H1 (cell line): ENCODE data around the gene EXOG.

Experiments
- CHD2 ChIP-seq: IDR thresholded peaks from 2 replicates; pipeline ENCODE4 v1.6.1; 2012; ENCODE audit warnings: low read length, improper control_type of control experiment
- EZH2 ChIP-seq: fragments of 200-600 bp; sonication (generic); IDR thresholded peaks from 2 replicates; pipeline ENCODE4 v1.7.1; 2012; ENCODE audit warnings: low read depth, mild to moderate bottlenecking, moderate library complexity, low read length, inconsistent platforms; ENCODE audit not compliant: severe bottlenecking
- POLR2A ChIP-seq, 2 experiments: IDR thresholded peaks; 1 replicate in 1 of 2; 2 replicates in 1 of 2; pipeline ENCODE4 v1.6.1; 2011; ENCODE audit warnings: low read depth in 2 of 2, low read length in 2 of 2, mild to moderate bottlenecking in 2 of 2; ENCODE audit errors: control extremely low read depth in 1 of 2
- TCF12 ChIP-seq: IDR thresholded peaks from 2 replicates; pipeline ENCODE4 v1.6.1; 2011; ENCODE audit warnings: low read depth, mild to moderate bottlenecking, low read length
- TF ChIP-seq, protein P1 (sequence below): IDR thresholded peaks from 2 replicates; pipeline ENCODE4 v1.6.1; 2012; ENCODE audit warnings: inconsistent platforms
- TF ChIP-seq, protein P2 (sequence below), 3 experiments: IDR thresholded peaks; 1 replicate in 2 of 3; 2 replicates in 1 of 3; pipeline versions ENCODE4 v1.5.1 to v1.6.1; 2011; ENCODE audit warnings: low read length in 3 of 3, mild to moderate bottlenecking in 3 of 3, inconsistent platforms in 2 of 3, low read depth in 1 of 3, moderate library complexity in 1 of 3; ENCODE audit not compliant: insufficient read depth in 1 of 3; ENCODE audit errors: control extremely low read depth in 1 of 3

GRCh38 chr3:38555149-38555840, 59.2 kb downstream of the EXOG start:
- TF ChIP-seq CHD2 = no peak
- no peak for TF ChIP-seq POLR2A (IDR thresholded peaks at IDR 0.05; ENCODE audit: control extremely low read depth in 1 of 2, low read depth in 2 of 2, low read length in 2 of 2)
- no peak for TF ChIP-seq EZH2
- TF ChIP-seq, protein P1, sequence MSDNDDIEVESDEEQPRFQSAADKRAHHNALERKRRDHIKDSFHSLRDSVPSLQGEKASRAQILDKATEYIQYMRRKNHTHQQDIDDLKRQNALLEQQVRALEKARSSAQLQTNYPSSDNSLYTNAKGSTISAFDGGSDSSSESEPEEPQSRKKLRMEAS = no peak
- TF ChIP-seq, protein P2, sequence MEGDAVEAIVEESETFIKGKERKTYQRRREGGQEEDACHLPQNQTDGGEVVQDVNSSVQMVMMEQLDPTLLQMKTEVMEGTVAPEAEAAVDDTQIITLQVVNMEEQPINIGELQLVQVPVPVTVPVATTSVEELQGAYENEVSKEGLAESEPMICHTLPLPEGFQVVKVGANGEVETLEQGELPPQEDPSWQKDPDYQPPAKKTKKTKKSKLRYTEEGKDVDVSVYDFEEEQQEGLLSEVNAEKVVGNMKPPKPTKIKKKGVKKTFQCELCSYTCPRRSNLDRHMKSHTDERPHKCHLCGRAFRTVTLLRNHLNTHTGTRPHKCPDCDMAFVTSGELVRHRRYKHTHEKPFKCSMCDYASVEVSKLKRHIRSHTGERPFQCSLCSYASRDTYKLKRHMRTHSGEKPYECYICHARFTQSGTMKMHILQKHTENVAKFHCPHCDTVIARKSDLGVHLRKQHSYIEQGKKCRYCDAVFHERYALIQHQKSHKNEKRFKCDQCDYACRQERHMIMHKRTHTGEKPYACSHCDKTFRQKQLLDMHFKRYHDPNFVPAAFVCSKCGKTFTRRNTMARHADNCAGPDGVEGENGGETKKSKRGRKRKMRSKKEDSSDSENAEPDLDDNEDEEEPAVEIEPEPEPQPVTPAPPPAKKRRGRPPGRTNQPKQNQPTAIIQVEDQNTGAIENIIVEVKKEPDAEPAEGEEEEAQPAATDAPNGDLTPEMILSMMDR (IDR thresholded peaks at IDR 0.05; ENCODE audit: control extremely low read depth in 1 of 3, insufficient read depth in 1 of 3, low read depth in 1 of 3, low read length in 3 of 3) = no peak
- no peak for TF ChIP-seq TCF12
